ENCODE data around the gene IFNA8.

GRCh38 chr9:21392270-21392669 lies 16.6 kb upstream of the IFNA8 start:
- TF ChIP-seq CTCF (IDR thresholded peaks at IDR 0.05; ENCODE audit: borderline replicate concordance, extremely low read depth, low read length, poor library complexity, severe bottlenecking): peak; percentile 37
- TF ChIP-seq EZH2 (IDR thresholded peaks at IDR 0.05; ENCODE audit: borderline replicate concordance, low read depth, low read length, severe bottlenecking): no peak

All from DND-41 (cell line).